Measurements from ENCODE around the gene OGDH.

The OGDH gene

GRCh38 chr7:44736896-44737295, 130.5 kb downstream of the OGDH start:
- DNase-seq (ENCODE audit: low read depth in 2 of 2) = no peak

- DNase-seq (ENCODE audit: low read depth in 2 of 2) = no peak
Measured at GRCh38 chr7:44738051-44738723, 131.8 kb downstream of the OGDH start.

- DNase-seq (ENCODE audit: low read depth in 2 of 2) = no peak
Measured at GRCh38 chr7:44738876-44739665, 132.6 kb downstream of the OGDH start.

- DNase-seq (ENCODE audit: low read depth in 2 of 2) = no peak
Measured at GRCh38 chr7:44740055-44740454, 133.6 kb downstream of the OGDH start.

- no peak for DNase-seq (ENCODE audit: low read depth in 2 of 2)
Measured at GRCh38 chr7:44743750-44744149, 137.3 kb downstream of the OGDH start.

GRCh38 chr7:44748045-44748947, 141.9 kb downstream of the OGDH start, which contains the start of gene ZMIZ2:
ZMIZ2 (plus strand) TSS chr7:44748847; CDS start chr7:44756250, 7,403 bp downstream.
- peak; percentile 82 to 93 for DNase-seq (ENCODE audit: low read depth in 2 of 2)

GRCh38 chr7:44748948-44749731, 142.7 kb downstream of the OGDH start:
- DNase-seq (ENCODE audit: low read depth in 2 of 2) = no peak

GRCh38 chr7:44749992-44750391, 143.6 kb downstream of the OGDH start:
- DNase-seq (ENCODE audit: low read depth in 2 of 2) = no peak

GRCh38 chr7:44750424-44750823, 144.0 kb downstream of the OGDH start:
- no peak for DNase-seq (ENCODE audit: low read depth in 2 of 2)

GRCh38 chr7:44750921-44751571, 144.6 kb downstream of the OGDH start:
- peak; percentile 25 to 38 for DNase-seq (ENCODE audit: low read depth in 2 of 2)

- DNase-seq (ENCODE audit: low read depth in 2 of 2) = no peak
Measured at GRCh38 chr7:44752822-44753221, 146.4 kb downstream of the OGDH start.

GRCh38 chr7:44754802-44755697, 148.6 kb downstream of the OGDH start:
- no peak for DNase-seq (ENCODE audit: low read depth in 2 of 2)

GRCh38 chr7:44755698-44756627, 149.5 kb downstream of the OGDH start:
- no peak for DNase-seq (ENCODE audit: low read depth in 2 of 2)

GRCh38 chr7:44756904-44757303, 150.5 kb downstream of the OGDH start:
- no peak for DNase-seq (ENCODE audit: low read depth in 2 of 2)

- DNase-seq (ENCODE audit: low read depth in 2 of 2) = no peak
Measured at GRCh38 chr7:44757311-44757710, 150.9 kb downstream of the OGDH start.

GRCh38 chr7:44757739-44758138, 151.3 kb downstream of the OGDH start:
- DNase-seq (ENCODE audit: low read depth in 2 of 2) = no peak
